Amniotic stem cell (primary cell): ENCODE data around the gene PNMA1.
A peak's percentile ranks its signal among the peaks of the same experiment; 100 is the strongest.

Source experiments
- DNase-seq: peaks from one replicate; lab custom pipeline; 2025; lab: John Stamatoyannopoulos, UW

Gene PNMA1

DNA sequence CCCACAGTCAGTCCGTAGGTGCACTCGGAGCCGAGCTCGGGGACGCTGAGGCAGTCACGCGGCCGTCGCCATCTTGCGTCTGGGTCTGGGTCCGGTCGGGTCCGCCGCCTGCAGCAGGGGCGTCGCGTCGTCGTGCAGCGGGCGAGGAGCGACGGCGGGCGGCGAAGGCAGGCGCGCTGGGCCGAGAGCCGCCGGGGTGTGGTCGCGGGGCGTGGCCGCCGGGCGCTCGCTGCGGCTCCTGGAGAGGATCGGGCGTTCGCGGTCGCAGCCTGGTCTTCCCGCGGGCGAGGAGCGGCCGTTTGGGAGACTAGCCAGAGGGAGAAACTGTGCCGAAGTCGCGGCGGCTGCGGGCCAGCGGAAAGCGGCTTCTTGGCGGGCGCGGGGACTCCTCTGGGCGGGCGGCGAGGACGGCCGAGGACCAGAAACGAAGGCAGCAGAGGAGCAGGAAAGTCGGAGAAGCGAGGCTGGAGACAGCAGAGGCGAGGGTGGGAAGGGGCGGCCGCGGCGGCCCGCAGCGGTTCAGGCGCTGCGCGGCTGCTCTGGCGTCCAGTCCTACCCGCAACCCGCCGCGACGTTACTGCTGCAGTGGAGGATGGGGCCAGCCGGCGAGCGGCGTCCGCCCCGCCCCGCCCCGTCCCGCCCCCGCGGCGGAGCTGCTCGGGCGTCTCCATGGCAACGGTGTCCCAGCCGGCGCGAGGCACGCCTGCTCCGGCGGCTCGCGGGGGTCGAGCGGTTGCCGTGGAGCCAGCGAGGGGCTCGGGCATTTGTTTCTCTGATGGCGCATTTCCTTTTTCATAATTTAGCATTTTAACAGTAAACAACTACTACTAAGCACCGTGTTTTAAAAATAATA, at the start of gene PNMA1:
Gene PNMA1 (minus strand): TSS at position 582 of the 853 bp plus-strand sequence. CDS start 745 bp downstream, outside the sequence.
- DNase-seq = peak; percentile 58

DNA sequence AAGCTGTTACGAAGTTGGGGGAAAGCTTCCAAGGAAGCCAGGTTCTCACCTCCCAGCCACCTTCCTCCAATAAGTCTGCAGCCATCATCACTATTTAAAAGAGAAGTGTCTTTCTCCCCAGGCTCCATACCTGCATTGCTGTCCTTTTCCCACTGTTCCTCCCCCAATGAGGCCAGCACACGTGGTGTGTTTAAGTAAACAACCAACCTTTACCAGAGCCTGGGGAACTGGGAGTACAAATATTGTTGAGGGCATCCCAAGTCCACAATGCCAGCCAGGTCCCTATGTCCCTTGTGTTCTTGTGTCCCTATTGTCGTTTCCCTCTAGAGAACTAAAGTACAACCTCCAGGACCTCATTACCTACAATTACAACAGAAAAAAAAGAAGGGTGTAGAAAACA, 49.2 kb upstream of the PNMA1 start:
- no peak for DNase-seq

DNA sequence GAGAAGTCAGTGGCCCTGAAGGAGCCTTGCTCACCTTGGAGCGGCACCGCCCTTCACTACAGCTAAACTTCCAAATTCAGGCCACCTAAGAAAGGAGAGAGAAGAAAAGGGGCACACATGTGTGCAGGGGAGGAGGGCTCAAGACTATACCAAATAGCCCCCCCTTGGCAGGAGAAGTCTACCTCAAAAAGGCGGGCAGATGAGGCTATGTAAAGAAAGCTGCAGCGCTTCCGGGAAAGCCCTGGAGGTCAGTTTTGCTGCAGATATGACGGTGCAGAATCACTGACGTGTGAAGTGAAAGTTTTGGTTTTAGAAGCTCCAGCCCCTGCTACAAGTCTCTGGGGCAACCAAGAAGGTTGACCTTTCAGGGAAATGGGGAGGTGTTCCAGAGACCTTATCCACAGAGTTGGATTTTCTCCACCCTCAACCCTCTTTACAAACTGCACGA, 48.2 kb upstream of the PNMA1 start:
- no peak for DNase-seq

GRCh38 chr14:73761618-73762355, 47.6 kb upstream of the PNMA1 start:
- no peak for DNase-seq

DNA sequence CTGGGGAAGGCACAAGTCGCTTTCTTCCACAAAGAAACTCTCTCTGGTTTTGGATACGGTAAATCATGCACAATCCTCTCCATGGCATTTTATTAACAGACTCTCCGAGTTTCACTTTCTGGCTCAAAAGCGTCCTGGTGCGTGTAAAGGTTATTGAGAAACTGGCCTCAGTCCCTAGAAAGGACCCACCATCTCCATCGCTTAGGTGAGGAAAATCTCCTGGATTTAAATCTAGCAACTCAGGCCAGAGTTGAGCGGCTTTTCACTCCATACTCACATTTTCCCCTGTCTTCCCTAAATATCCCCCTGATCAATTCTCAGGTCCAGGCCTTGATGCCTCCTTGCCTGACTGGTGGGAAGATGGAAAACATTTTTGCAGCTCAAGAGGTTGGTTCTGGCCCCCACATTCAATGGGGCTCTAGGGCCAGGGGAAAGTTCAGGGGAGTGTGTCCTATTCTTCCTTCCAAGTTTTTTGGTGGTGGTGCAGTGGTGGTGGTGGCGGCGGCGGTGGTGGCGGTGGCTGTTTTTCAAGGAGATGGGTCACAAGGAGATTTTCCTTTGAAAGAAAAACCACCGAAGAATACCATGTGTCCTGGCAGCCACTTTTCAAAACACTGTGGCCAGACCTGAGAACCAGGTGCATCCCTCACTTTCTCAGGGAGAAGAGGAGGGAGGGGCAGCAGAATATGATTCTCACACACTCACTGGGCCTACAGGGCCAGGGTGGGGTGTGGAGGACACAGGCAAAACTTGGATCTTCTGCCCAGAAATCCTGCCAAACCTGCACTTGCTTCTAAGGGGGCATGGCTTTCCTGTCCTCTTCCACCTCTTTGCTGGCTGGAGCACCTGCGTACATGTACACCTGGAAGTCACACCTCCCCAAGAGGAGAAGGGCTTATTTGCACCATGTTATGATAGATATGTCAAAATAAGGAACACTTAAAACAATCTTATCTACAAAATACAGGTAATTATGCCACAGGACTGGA, 46.7 kb upstream of the PNMA1 start:
- DNase-seq = no peak

GRCh38 chr14:73759714-73760597, 45.8 kb upstream of the PNMA1 start:
- peak; percentile 97 for DNase-seq

- DNase-seq = no peak
Observed at GRCh38 chr14:73759183-73759713, 45.1 kb upstream of the PNMA1 start.

DNA sequence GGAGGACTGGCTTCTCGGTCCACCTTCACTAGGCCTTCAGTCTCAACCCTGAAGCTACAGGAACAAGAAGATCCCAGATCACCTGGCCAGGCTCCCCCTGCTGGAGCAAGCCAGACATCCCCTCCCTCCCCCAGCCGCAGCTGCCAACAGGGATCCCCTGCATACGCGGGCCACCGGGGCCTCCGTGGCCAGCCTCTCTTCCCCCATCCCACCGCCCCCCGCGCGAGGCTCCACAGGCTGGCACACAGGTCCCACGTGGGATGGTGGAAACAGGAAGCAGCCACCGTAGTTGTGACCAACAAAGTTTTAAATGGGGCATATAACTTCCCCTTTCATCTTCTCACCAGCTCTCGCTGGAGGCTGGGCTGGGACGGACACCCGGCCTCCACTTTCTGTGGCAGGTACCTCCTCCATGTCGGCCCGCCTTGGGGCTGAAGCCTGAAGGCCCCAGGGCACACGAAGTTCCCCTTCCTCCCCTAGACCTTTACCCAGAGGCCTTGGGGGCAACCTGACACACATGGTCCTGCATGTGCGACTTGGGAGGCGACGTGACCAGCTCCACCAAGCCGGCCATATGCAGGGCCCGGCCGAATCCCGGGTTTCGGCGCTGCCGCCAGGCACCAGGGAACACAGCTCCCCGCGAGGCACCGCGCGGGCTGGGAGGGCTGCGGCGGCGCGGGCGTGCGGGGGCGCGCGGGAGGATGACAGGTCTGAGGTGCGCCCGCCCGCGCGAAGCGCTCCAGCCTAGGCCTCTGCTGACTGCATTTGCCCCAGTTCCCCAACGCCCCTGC, 44.4 kb upstream of the PNMA1 start:
- DNase-seq = no peak

DNA sequence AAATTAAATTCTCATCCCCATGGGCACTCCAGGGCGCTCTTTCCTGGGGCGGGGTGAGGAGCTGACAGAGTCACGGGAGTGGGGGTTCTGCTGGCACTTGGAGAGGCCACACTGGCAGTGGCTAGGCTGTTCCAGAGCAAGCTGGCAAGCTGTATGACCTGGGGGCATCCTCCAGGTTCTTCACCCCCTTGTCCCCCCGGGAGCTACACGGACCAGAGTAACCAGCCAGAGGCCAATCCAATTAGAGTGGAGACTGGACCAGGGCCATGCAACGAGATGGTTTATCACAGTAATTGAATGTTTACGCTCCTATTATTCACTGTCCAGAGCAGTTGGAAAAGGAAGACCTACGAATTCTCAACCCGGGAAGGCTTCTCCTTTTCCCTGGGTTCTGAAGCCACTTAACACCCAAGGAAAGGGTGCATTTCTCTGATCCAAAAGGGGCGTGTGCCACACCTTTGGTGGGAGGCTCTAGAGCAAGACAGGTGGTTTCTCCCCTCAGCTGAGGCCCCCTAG, 43.8 kb upstream of the PNMA1 start:
- no peak for DNase-seq

- DNase-seq = no peak
Observed at GRCh38 chr14:73757381-73757780, 43.2 kb upstream of the PNMA1 start.

GRCh38 chr14:73755434-73756014, 41.3 kb upstream of the PNMA1 start:
- no peak for DNase-seq

- no peak for DNase-seq
Observed at GRCh38 chr14:73754911-73755360, 40.8 kb upstream of the PNMA1 start.

DNA sequence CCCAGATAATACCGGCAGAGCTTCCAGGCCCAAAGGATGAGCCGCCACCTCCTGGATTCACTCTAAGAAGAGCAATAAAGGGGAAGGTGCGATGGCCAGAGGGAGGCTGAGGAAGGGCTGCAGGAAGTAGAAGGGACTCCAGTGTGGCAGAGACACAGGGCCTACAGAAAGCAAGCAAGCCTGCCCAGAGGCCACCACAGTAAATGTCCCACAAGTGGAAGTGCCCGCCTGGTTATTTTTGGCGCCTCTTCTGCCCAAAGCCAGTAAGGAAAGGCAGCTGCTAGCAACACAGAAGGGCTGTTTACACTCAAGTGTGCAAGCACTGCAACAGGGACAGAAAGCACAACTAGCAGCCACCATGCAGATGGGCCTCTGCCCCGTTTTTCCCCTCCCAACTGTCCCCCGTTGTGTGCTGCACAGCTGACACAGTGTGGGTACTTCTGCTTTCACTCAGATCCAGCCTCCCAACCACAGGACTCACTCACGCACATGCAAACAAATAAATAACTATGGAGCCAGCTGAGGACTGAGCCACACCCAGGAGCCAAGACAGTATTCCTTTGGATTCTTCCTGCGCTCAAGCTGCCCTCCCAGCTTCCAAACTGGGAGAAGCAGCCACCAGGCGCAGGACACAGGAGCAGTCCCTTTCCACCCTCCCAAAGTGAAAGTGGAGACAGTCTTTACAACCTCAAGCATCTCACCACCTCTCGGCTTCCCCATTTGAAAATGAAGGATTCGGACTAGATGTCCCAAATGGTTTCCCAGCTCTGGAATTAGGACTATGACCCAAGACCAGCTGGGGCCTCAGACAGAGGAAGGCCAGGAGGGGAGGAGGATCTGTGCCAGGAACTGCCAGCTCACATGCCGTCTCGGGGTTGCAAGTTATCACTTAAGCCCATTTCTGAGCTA, 40.0 kb upstream of the PNMA1 start:
- no peak for DNase-seq

DNA sequence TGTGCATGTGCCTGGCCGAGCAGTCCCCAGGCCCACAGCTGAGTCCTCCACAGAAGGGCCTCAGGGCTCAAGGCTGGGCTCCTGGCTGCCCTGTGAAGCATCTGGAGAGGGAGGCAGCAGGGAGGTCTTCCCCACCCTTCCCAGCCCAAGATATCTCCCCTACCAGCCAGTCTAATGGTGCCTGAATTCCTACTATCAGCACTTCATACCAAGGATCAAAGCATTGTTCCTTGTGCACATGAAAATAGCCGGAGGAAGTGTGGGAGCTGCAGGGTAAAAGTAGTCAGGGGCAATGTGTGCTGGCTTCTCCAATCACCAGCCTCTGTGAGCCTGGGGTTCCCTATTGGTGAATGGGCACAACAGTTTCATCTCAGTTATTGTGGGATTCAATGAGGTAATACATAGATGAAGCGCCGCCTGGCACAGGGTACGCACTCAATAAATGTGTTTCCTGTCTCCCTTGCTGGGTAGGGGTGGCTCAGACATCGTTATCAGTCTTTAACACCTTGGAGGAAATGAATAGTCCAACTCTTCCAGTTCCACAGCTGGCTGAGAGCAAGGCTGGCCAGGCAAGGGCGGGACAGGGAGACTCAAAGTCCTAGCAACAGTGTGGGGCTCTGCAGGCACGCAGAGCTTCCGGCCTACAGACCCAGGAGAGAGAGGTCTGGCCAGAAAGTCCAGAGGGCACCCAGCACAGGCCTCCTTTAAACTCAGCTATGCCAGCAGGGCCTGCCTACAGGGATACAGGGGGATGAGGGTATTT, 39.1 kb upstream of the PNMA1 start:
- DNase-seq = no peak

GRCh38 chr14:73752297-73752992, 38.3 kb upstream of the PNMA1 start:
- DNase-seq = no peak

- no peak for DNase-seq
Observed at GRCh38 chr14:73751157-73751691, 37.0 kb upstream of the PNMA1 start.
